Natural killer cell (primary cell): ENCODE data around the gene NUFIP2. TPM values are rescaled to one million over a fixed set of nuclear protein-coding genes. Genes with fewer than 3 reads are reported as not detected.

ENCODE experiments used
- ATAC-seq, 3 donors: fragments of 150-1000 bp in 2 of 3; fragments of 200-7000 bp in 1 of 3; cut with Tn5 transposase; 1 replicate in 1 of 3; 2 replicates in 2 of 3; pipeline ENCODE4 v1.10.0; 2021; ENCODE audit warnings: mild to moderate bottlenecking in 2 of 3, moderate library complexity in 2 of 3
- DNase-seq, 2 donors: peaks; one replicate each; pipeline versions ENCODE4 v3.0.0 to v3.0.0-alpha.2; 2013 to 2021; ENCODE audit warnings: mixed read lengths in 1 of 2
- H3K27ac ChIP-seq: one replicate; pipeline ENCODE4 v1.5.1; 2013; ENCODE audit warnings: mild to moderate bottlenecking, low read length
- H3K27me3 ChIP-seq: one replicate; pipeline ENCODE4 v1.6.1; 2013; ENCODE audit warnings: low read length; ENCODE audit not compliant: control insufficient read depth, insufficient read depth
- H3K36me3 ChIP-seq: one replicate; pipeline ENCODE4 v1.6.1; 2013; ENCODE audit warnings: low read length; ENCODE audit not compliant: control insufficient read depth, insufficient read depth
- H3K4me1 ChIP-seq: one replicate; pipeline ENCODE4 v1.6.1; 2013; ENCODE audit warnings: low read length; ENCODE audit not compliant: control insufficient read depth, insufficient read depth
- H3K4me3 ChIP-seq: one replicate; pipeline ENCODE4 v1.5.1; 2013; ENCODE audit warnings: low read length
- H3K9me3 ChIP-seq: one replicate; pipeline ENCODE4 v1.6.1; 2013; ENCODE audit warnings: low read length; ENCODE audit not compliant: control insufficient read depth, insufficient read depth
- H3K27ac Mint-ChIP-seq, 2 donors: one replicate each; pipeline ENCODE4 v1.8.0; 2022; ENCODE audit warnings: mild to moderate bottlenecking in 2 of 2, mixed read lengths in 2 of 2, moderate library complexity in 1 of 2
- H3K27me3 Mint-ChIP-seq, 2 donors: one replicate each; pipeline ENCODE4 v1.8.0; 2022; ENCODE audit warnings: low read depth in 2 of 2, mixed read lengths in 2 of 2
- H3K36me3 Mint-ChIP-seq: one replicate; pipeline ENCODE4 v1.8.0; 2022; ENCODE audit warnings: mixed read lengths
- H3K4me1 Mint-ChIP-seq, 2 donors: one replicate each; pipeline ENCODE4 v1.8.0; 2022; ENCODE audit warnings: mixed read lengths in 2 of 2
- H3K4me3 Mint-ChIP-seq: one replicate; pipeline ENCODE4 v1.8.0; 2022; ENCODE audit warnings: mild to moderate bottlenecking, moderate library complexity, mixed read lengths
- H3K9me3 Mint-ChIP-seq, 2 donors: one replicate each; pipeline ENCODE4 v1.8.0; 2022; ENCODE audit warnings: mixed read lengths in 2 of 2
- CTCF ChIP-seq: fragments of 200-600 bp; IDR thresholded peaks from one replicate; pipeline ENCODE4 v1.8.0; 2022; ENCODE audit warnings: antibody characterized with exemption
- WGBS: methylation state at CpG from one replicate; pipeline ENCODE4 v1.1.7; 2013; ENCODE audit warnings: missing lambda C conversion rate; ENCODE audit not compliant: insufficient coverage; 5-methylcytosine and 5-hydroxymethylcytosine counted together
- intact Hi-C: fragments of 100-400 bp; cut with micrococcal nuclease; formaldehyde crosslinking; loops from one replicate; pipeline ENCODE4 v1.14.2; 2022
- total RNA-seq, 4 donors: library from RNA; stranded (reverse); fragments of 120-200 nt in 1 of 4; gene quantifications; one replicate each; pipeline versions ENCODE4 v1.2.3 to v1.2.4, GENCODE V29; 2013 to 2022

Gene NUFIP2
- total RNA-seq, 3 donors from 2014 or later (not counting 1 experiment from before 2014, with no cell fraction given), result 79.2 to 112 (median 95.0) TPM

GRCh38 chr17:29252101-29252791, 41.7 kb downstream of the NUFIP2 start:
- Mint-ChIP-seq H3K4me1 (peaks cover 9 to 13% of the 10 kb centered on the region in 2 donors), H3K27ac (peak overlapping the region in 1 of 2 donors; percentile 43), H3K4me3 (no peak overlapping the region), H3K9me3 (no peaks in the 10 kb centered on the region), H3K27me3 (no peaks in the 10 kb centered on the region), H3K36me3 (no peaks in the 10 kb centered on the region)
- ATAC-seq (peak in 1 of 3 donors; percentile 29), DNase-seq (peak in 1 of 2 donors; percentile 45)
- peaks cover 17% of the 10 kb centered on the region for H3K36me3 ChIP-seq
- no peak overlapping the region for H3K27ac ChIP-seq
- no peaks in the 10 kb centered on the region for H3K4me1 ChIP-seq
- H3K27me3 ChIP-seq, result no peaks in the 10 kb centered on the region
- intact Hi-C loops, result loop anchor here (2.0 kb wide), 1 partner anchor 39 kb away; no protein-coding TSS in a partner anchor
- no peaks in the 10 kb centered on the region for H3K9me3 ChIP-seq
- no peak overlapping the region for H3K4me3 ChIP-seq
- TF ChIP-seq CTCF, result peak; percentile 50
- WGBS, result 94% methylated on average over 6 of the region's 7 CpGs

- no peak for TF ChIP-seq CTCF
- Histone ChIP-seq H3K4me3 (no peak overlapping the region), H3K36me3 (peaks cover 9% of the 10 kb centered on the region), H3K4me1 (no peaks in the 10 kb centered on the region), H3K27ac (no peak overlapping the region), H3K9me3 (no peaks in the 10 kb centered on the region), H3K27me3 (no peaks in the 10 kb centered on the region)
- Mint-ChIP-seq H3K36me3 (no peaks in the 10 kb centered on the region), H3K4me1 (peaks cover 6 to 8% of the 10 kb centered on the region in 2 donors), H3K27ac (peak overlapping the region in 1 of 2 donors; percentile 34), H3K27me3 (no peaks in the 10 kb centered on the region), H3K4me3 (no peak overlapping the region), H3K9me3 (no peaks in the 10 kb centered on the region)
- intact Hi-C loops, result no loop called here
- DNase-seq (no peak), ATAC-seq (no peak)
- 83% methylated on average over 1 of the region's 2 CpGs for WGBS
These were observed 42.8 kb downstream of the NUFIP2 start for GRCh38 chr17:29251184-29251583.

GRCh38 chr17:29250666-29251065, 43.3 kb downstream of the NUFIP2 start:
- Histone ChIP-seq H3K4me3 (no peak overlapping the region), H3K9me3 (no peaks in the 10 kb centered on the region), H3K27ac (no peak overlapping the region), H3K4me1 (no peaks in the 10 kb centered on the region), H3K27me3 (no peaks in the 10 kb centered on the region), H3K36me3 (peaks cover 4% of the 10 kb centered on the region)
- intact Hi-C loops, result no loop called here
- Mint-ChIP-seq H3K4me3 (no peak overlapping the region), H3K27ac (peak overlapping the region in 1 of 2 donors; percentile 34), H3K9me3 (no peaks in the 10 kb centered on the region), H3K4me1 (peaks cover 5 to 6% of the 10 kb centered on the region in 2 donors), H3K36me3 (no peaks in the 10 kb centered on the region), H3K27me3 (no peaks in the 10 kb centered on the region)
- DNase-seq (no peak), ATAC-seq (no peak)
- TF ChIP-seq CTCF, result no peak
- no CpG with 5 or more reads among the region's 1 CpG for WGBS

- H3K27me3 Mint-ChIP-seq, result no peaks in the 10 kb centered on the region
- WGBS, result 93% methylated on average over 5 of the region's 5 CpGs
- DNase-seq (no peak), ATAC-seq (no peak)
- H3K4me3 ChIP-seq, result no peak overlapping the region
- no peak for TF ChIP-seq CTCF
- H3K27me3 ChIP-seq, result no peaks in the 10 kb centered on the region
- no peaks in the 10 kb centered on the region for H3K9me3 ChIP-seq
- H3K36me3 ChIP-seq, result peaks cover 2% of the 10 kb centered on the region
- H3K36me3 Mint-ChIP-seq, result no peaks in the 10 kb centered on the region
- no peaks in the 10 kb centered on the region for H3K4me1 ChIP-seq
- intact Hi-C loops, result no loop called here
- H3K27ac ChIP-seq, result no peak overlapping the region
- H3K27ac Mint-ChIP-seq, result no peak overlapping the region
- H3K4me3 Mint-ChIP-seq, result no peak overlapping the region
- peaks cover 0 to 5% of the 10 kb centered on the region in 2 donors for H3K4me1 Mint-ChIP-seq
- no peaks in the 10 kb centered on the region for H3K9me3 Mint-ChIP-seq
These were observed 45.1 kb downstream of the NUFIP2 start for GRCh38 chr17:29248845-29249244.
